Hypothalamus (tissue), 51 donors: ENCODE results near the gene CZIB.

Experiments used
- DNase-seq, 51 donors: peaks; one replicate each; lab custom pipeline; 2025; lab: John Stamatoyannopoulos, UW

CZIB gene

GRCh38 chr1:53220171-53220961 is at the start of gene CZIB:
CZIB (minus strand) TSS chr1:53220634; CDS start chr1:53220575, 59 bp downstream.
- DNase-seq, result peak; percentile 57 to 97 (median 85)

GRCh38 chr1:53270107-53270506 is 49.7 kb upstream of the CZIB start:
- no peak for DNase-seq

GRCh38 chr1:53267761-53268160 is 47.3 kb upstream of the CZIB start:
- DNase-seq, result no peak

- no peak for DNase-seq
Measured at GRCh38 chr1:53266038-53266437, 45.6 kb upstream of the CZIB start.

GRCh38 chr1:53265581-53265980 is 45.1 kb upstream of the CZIB start:
- DNase-seq, result peak in 1 of 51 donors; percentile 31

- no peak for DNase-seq
Measured at GRCh38 chr1:53264048-53264447, 43.6 kb upstream of the CZIB start.

- DNase-seq, result no peak
Measured at GRCh38 chr1:53262000-53262399, 41.6 kb upstream of the CZIB start.

- DNase-seq, result no peak
Measured at GRCh38 chr1:53260631-53261247, 40.3 kb upstream of the CZIB start.

GRCh38 chr1:53259932-53260331 is 39.5 kb upstream of the CZIB start:
- DNase-seq, result no peak

- DNase-seq, result no peak
Measured at GRCh38 chr1:53258216-53258615, 37.8 kb upstream of the CZIB start.

GRCh38 chr1:53257454-53258081 is 37.1 kb upstream of the CZIB start:
- DNase-seq, result no peak

GRCh38 chr1:53256511-53257453 is 36.3 kb upstream of the CZIB start:
- no peak for DNase-seq

- no peak for DNase-seq
Measured at GRCh38 chr1:53255031-53255430, 34.6 kb upstream of the CZIB start.

GRCh38 chr1:53254011-53254640 is 33.7 kb upstream of the CZIB start:
- no peak for DNase-seq

GRCh38 chr1:53250325-53250724 is 29.9 kb upstream of the CZIB start:
- no peak for DNase-seq

GRCh38 chr1:53249706-53250105 is 29.3 kb upstream of the CZIB start:
- no peak for DNase-seq

- no peak for DNase-seq
Measured at GRCh38 chr1:53246261-53247134, 26.1 kb upstream of the CZIB start.

GRCh38 chr1:53244141-53244540 is 23.7 kb upstream of the CZIB start:
- no peak for DNase-seq

- DNase-seq, result no peak
Measured at GRCh38 chr1:53242381-53242780, 21.9 kb upstream of the CZIB start.
